ENCODE results near the gene PARD6B. TPM values are rescaled to one million over a fixed set of nuclear protein-coding genes. Genes with fewer than 3 reads are reported as not detected.

PARD6B gene
- total RNA-seq, 1 donor from 2014 or later: 13.1 TPM

DNA sequence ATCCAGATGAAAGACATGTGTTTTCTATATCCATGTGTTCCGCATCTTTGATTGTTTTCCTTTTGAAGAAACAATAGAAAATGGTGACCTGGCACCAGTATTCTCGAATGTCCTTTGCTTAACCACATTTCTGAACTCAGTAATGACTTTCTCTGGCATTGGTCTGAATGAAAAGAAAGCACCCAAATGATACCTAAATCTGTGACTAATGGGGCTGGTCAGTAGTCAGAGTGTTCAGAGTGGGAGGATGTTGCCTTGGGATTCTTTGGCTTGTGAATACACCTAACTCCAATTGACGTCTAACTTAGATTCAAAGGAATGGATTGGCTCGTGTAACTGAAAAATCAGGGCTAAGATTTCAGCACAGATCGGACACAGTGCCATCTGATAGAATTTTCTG, 27.1 kb downstream of the PARD6B start:
- H3K27me3 Mint-ChIP-seq (ENCODE audit: low read depth, unreplicated experiment): no peaks in the 10 kb centered on the region
- no peak overlapping the region for H2AFZ ChIP-seq (ENCODE audit: low read depth, low read length)
- no peak overlapping the region for H3K4me3 ChIP-seq (ENCODE audit: insufficient read depth, low read depth, low read length)
- no peak for FAIRE-seq
- H3K4me1 Mint-ChIP-seq (ENCODE audit: low read depth, unreplicated experiment): peaks cover 18% of the 10 kb centered on the region
- no peak overlapping the region for H3K9ac ChIP-seq (ENCODE audit: low read length)
- H4K20me1 ChIP-seq (ENCODE audit: insufficient read depth, low read length): no peaks in the 10 kb centered on the region
- no peaks in the 10 kb centered on the region for H3K36me3 Mint-ChIP-seq (ENCODE audit: low read depth, unreplicated experiment)
- no peaks in the 10 kb centered on the region for H3K36me3 ChIP-seq (ENCODE audit: insufficient read depth, low read length)
- no peaks in the 10 kb centered on the region for H3K27me3 ChIP-seq (ENCODE audit: insufficient read depth, low read length)
- TF ChIP-seq CTCF (IDR thresholded peaks at IDR 0.05; ENCODE audit: insufficient read depth, low read depth, low read length) (no peak), EZH2 (IDR thresholded peaks at IDR 0.05; ENCODE audit: insufficient read depth, low read length) (no peak)
- peak; percentile 77 for DNase-seq (ENCODE audit: low read depth)
- H3K4me3 Mint-ChIP-seq (ENCODE audit: unreplicated experiment): no peak overlapping the region
- peaks cover 27% of the 10 kb centered on the region for H3K4me1 ChIP-seq (ENCODE audit: insufficient read depth, low read length)
- H3K9me3 ChIP-seq (ENCODE audit: insufficient read depth, low read depth, low read length): no peaks in the 10 kb centered on the region
- H3K4me2 ChIP-seq (ENCODE audit: low read length): no peak overlapping the region
- no peaks in the 10 kb centered on the region for H3K79me2 ChIP-seq (ENCODE audit: insufficient read depth, low read length)
- no peak overlapping the region for H3K27ac ChIP-seq (ENCODE audit: low read depth, low read length)
- H3K9me3 Mint-ChIP-seq (ENCODE audit: unreplicated experiment): no peaks in the 10 kb centered on the region
- no peak overlapping the region for H3K27ac Mint-ChIP-seq (ENCODE audit: unreplicated experiment)

DNA sequence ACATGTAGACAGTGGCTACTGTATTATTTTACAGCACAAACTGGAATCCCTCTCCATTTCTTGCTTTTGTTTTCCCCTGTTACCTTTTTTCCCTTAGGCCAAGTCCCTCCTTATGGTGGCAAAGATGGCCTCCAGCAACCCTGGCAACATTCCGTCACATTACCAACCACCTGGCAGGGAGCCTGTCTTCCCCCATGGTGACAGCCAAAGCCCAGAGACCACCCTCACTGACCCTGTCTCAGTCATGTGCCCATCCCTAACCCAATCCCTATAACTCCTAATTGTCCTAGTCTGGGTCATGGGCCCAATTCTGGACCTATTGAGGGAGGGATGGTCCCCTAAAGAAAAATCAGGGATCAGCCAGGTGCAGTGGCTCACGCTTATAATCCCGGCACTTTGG, 27.6 kb downstream of the PARD6B start:
- no peak for TF ChIP-seq CTCF (IDR thresholded peaks at IDR 0.05; ENCODE audit: insufficient read depth, low read depth, low read length)
- TF ChIP-seq EZH2 (IDR thresholded peaks at IDR 0.05; ENCODE audit: insufficient read depth, low read length): no peak
- no peak for DNase-seq (ENCODE audit: low read depth)
- Histone ChIP-seq H3K27me3 (ENCODE audit: insufficient read depth, low read length) (no peaks in the 10 kb centered on the region), H3K4me2 (ENCODE audit: low read length) (no peak overlapping the region), H3K9ac (ENCODE audit: low read length) (no peak overlapping the region), H3K36me3 (ENCODE audit: insufficient read depth, low read length) (no peaks in the 10 kb centered on the region), H2AFZ (ENCODE audit: low read depth, low read length) (no peak overlapping the region), H3K4me3 (ENCODE audit: insufficient read depth, low read depth, low read length) (no peak overlapping the region), H3K27ac (ENCODE audit: low read depth, low read length) (no peak overlapping the region), H3K4me1 (ENCODE audit: insufficient read depth, low read length) (peaks cover 27% of the 10 kb centered on the region), H3K9me3 (ENCODE audit: insufficient read depth, low read depth, low read length) (no peaks in the 10 kb centered on the region), H4K20me1 (ENCODE audit: insufficient read depth, low read length) (no peaks in the 10 kb centered on the region), H3K79me2 (ENCODE audit: insufficient read depth, low read length) (no peaks in the 10 kb centered on the region)
- Mint-ChIP-seq H3K4me3 (ENCODE audit: unreplicated experiment) (no peak overlapping the region), H3K9me3 (ENCODE audit: unreplicated experiment) (no peaks in the 10 kb centered on the region), H3K4me1 (ENCODE audit: low read depth, unreplicated experiment) (peaks cover 18% of the 10 kb centered on the region), H3K27me3 (ENCODE audit: low read depth, unreplicated experiment) (no peaks in the 10 kb centered on the region), H3K27ac (ENCODE audit: unreplicated experiment) (peak overlapping the region; percentile 49), H3K36me3 (ENCODE audit: low read depth, unreplicated experiment) (no peaks in the 10 kb centered on the region)
- no peak for FAIRE-seq

DNA sequence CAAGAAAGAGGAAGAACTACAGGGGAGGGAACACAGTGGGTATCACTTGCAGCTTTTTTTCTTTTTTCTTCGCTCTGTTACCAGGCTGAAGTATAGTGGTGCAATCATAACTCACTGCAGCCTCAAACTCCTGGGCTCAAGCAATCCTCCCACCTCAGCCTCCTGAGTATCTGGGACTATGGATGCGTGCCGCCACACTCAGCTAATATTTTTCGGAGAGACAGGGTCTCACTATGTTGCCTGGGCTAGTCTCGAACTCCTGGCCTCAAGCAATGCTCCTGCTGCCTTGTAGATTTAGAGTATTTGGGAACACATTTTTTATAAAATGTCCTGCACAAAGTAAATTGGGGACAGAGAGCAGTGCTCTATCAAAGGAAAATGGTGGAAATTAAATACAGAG, 28.3 kb downstream of the PARD6B start:
- Mint-ChIP-seq H3K27ac (ENCODE audit: unreplicated experiment) (no peak overlapping the region), H3K27me3 (ENCODE audit: low read depth, unreplicated experiment) (no peaks in the 10 kb centered on the region), H3K4me1 (ENCODE audit: low read depth, unreplicated experiment) (peaks cover 18% of the 10 kb centered on the region), H3K36me3 (ENCODE audit: low read depth, unreplicated experiment) (no peaks in the 10 kb centered on the region), H3K9me3 (ENCODE audit: unreplicated experiment) (no peaks in the 10 kb centered on the region), H3K4me3 (ENCODE audit: unreplicated experiment) (no peak overlapping the region)
- no peaks in the 10 kb centered on the region for H3K27me3 ChIP-seq (ENCODE audit: insufficient read depth, low read length)
- TF ChIP-seq CTCF (IDR thresholded peaks at IDR 0.05; ENCODE audit: insufficient read depth, low read depth, low read length): no peak
- no peak for TF ChIP-seq EZH2 (IDR thresholded peaks at IDR 0.05; ENCODE audit: insufficient read depth, low read length)
- no peak overlapping the region for H3K4me2 ChIP-seq (ENCODE audit: low read length)
- H3K9ac ChIP-seq (ENCODE audit: low read length): no peak overlapping the region
- no peaks in the 10 kb centered on the region for H4K20me1 ChIP-seq (ENCODE audit: insufficient read depth, low read length)
- FAIRE-seq (no peak), DNase-seq (ENCODE audit: low read depth) (no peak)
- no peaks in the 10 kb centered on the region for H3K79me2 ChIP-seq (ENCODE audit: insufficient read depth, low read length)
- H3K36me3 ChIP-seq (ENCODE audit: insufficient read depth, low read length): no peaks in the 10 kb centered on the region
- no peak overlapping the region for H3K27ac ChIP-seq (ENCODE audit: low read depth, low read length)
- no peaks in the 10 kb centered on the region for H3K9me3 ChIP-seq (ENCODE audit: insufficient read depth, low read depth, low read length)
- H3K4me3 ChIP-seq (ENCODE audit: insufficient read depth, low read depth, low read length): no peak overlapping the region
- H2AFZ ChIP-seq (ENCODE audit: low read depth, low read length): no peak overlapping the region
- H3K4me1 ChIP-seq (ENCODE audit: insufficient read depth, low read length): peaks cover 27% of the 10 kb centered on the region

Data from astrocyte (in vitro differentiated cells and primary cell).